ENCODE results near the gene KDM1B.

DNA sequence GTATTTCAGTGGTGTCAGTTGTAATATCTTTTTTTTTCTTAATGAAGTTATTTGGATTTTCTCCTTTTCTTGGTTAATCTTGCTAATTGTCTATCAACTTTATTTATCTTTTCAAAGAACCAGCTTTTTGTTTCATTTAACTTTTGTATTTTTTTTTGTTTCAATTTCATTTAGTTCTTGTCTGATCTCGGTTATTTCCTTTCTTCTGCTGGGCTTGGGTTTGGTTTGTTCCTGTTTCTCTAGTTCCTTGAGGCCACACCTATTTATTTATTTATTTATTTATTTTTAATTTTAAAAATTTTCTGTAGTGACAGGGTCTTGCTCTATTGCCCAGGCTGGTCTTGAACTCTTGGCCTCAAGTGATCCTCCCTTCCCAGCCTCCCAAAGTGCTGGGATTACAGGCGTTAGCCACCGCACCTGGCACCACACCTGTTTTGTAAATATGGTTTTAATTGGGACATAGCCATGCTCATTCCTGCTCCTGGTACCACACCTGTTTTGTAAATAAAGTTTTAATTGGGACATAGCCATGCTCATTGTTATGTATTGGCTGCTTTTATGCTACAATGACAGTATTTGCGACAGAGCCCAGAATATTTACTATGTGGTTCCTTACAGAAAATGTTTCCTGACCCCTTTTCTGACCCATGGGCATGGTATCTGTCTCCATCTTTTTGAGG is 22.2 kb downstream of the KDM1B start:
- TF ChIP-seq CTCF (IDR thresholded peaks at IDR 0.05): no peak
- TF ChIP-seq POLR2A (IDR thresholded peaks at IDR 0.05): no peak

All from lower leg skin (tissue), 3 donors.